HG02852 (cell line): ENCODE results near the gene OR13C5.

Source experiments
- ATAC-seq: cut with Tn5 transposase; IDR thresholded peaks from one replicate; pipeline ENCODE4 v1.9.1; 2021; ENCODE audit warnings: mild to moderate bottlenecking, moderate library complexity; ENCODE audit not compliant: unreplicated experiment

The OR13C5 gene

DNA sequence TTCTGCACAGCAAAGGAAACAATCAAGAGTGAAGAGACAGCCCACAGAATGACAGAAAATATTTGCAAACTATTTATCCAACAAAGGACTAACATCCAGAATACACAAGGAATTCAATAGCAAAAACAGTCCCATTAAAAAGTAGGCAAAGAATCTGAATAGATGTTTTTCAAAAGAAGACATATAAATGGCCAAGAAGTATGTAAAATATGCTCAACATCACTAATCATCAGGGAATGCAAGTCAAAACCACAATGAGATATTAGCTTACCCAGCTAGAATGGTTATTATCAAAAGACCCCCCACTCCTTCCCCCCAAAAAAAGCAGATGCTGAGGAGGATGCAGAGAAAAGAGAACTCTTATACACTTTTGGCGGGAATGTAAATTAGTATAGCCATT is 43.7 kb downstream of the OR13C5 start:
- no peak for ATAC-seq

GRCh38 chr9:104553261-104553660 is 46.0 kb downstream of the OR13C5 start:
- ATAC-seq = no peak
